Panc1 (cell line): ENCODE measurements around the gene FGF7.

Experiments
- POLR2AphosphoS5 ChIP-seq: IDR thresholded peaks from 2 replicates; pipeline ENCODE4 v1.6.1; 2012; ENCODE audit warnings: mild to moderate bottlenecking, low read depth, low read length, moderate library complexity
- SIN3A ChIP-seq: IDR thresholded peaks from 2 replicates; pipeline ENCODE4 v1.6.1; 2012; ENCODE audit warnings: low read depth, mild to moderate bottlenecking, low read length, moderate library complexity, borderline replicate concordance; ENCODE audit not compliant: insufficient read depth
- TCF7L2 ChIP-seq: IDR thresholded peaks from 2 replicates; pipeline ENCODE4 v1.6.1; 2011; ENCODE audit warnings: mild to moderate bottlenecking, low read depth, low read length, inconsistent platforms
- TF ChIP-seq, protein P1 (sequence below): fragments of 450-650 bp; IDR thresholded peaks from 2 replicates; pipeline ENCODE4 v1.5.1; 2017; ENCODE audit warnings: mild to moderate bottlenecking
- TF ChIP-seq, protein P2 (sequence below), 2 experiments: IDR thresholded peaks; 2 replicates each; pipeline ENCODE4 v1.6.1; 2011 to 2012; ENCODE audit warnings: low read depth in 2 of 2, control low read depth in 1 of 2, low read length in 1 of 2, mild to moderate bottlenecking in 1 of 2, moderate library complexity in 1 of 2; ENCODE audit not compliant: insufficient read depth in 1 of 2

DNA sequence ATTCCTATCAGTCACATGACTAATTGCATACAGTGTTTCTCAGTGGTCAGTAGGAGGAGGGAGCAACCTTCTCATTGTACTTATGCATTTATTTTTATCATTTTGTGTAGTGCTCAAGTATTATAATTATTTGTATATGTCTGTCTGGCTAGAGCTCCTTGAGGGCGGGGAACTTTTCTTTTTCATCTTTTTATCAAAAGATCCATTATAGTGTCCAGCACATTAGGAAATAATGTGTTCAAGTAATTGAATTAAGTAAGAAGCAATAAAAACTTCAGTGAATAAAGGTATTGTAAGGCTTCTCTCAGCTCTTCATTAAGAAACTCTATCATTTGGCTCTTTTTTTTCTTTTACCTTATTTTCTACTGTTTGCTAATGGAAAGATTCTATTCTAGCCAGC is 18.8 kb downstream of the FGF7 start:
- TF ChIP-seq POLR2AphosphoS5 (no peak), SIN3A (no peak), TCF7L2 (no peak)
- TF ChIP-seq, protein P1, sequence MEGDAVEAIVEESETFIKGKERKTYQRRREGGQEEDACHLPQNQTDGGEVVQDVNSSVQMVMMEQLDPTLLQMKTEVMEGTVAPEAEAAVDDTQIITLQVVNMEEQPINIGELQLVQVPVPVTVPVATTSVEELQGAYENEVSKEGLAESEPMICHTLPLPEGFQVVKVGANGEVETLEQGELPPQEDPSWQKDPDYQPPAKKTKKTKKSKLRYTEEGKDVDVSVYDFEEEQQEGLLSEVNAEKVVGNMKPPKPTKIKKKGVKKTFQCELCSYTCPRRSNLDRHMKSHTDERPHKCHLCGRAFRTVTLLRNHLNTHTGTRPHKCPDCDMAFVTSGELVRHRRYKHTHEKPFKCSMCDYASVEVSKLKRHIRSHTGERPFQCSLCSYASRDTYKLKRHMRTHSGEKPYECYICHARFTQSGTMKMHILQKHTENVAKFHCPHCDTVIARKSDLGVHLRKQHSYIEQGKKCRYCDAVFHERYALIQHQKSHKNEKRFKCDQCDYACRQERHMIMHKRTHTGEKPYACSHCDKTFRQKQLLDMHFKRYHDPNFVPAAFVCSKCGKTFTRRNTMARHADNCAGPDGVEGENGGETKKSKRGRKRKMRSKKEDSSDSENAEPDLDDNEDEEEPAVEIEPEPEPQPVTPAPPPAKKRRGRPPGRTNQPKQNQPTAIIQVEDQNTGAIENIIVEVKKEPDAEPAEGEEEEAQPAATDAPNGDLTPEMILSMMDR, result no peak
- TF ChIP-seq, protein P2, sequence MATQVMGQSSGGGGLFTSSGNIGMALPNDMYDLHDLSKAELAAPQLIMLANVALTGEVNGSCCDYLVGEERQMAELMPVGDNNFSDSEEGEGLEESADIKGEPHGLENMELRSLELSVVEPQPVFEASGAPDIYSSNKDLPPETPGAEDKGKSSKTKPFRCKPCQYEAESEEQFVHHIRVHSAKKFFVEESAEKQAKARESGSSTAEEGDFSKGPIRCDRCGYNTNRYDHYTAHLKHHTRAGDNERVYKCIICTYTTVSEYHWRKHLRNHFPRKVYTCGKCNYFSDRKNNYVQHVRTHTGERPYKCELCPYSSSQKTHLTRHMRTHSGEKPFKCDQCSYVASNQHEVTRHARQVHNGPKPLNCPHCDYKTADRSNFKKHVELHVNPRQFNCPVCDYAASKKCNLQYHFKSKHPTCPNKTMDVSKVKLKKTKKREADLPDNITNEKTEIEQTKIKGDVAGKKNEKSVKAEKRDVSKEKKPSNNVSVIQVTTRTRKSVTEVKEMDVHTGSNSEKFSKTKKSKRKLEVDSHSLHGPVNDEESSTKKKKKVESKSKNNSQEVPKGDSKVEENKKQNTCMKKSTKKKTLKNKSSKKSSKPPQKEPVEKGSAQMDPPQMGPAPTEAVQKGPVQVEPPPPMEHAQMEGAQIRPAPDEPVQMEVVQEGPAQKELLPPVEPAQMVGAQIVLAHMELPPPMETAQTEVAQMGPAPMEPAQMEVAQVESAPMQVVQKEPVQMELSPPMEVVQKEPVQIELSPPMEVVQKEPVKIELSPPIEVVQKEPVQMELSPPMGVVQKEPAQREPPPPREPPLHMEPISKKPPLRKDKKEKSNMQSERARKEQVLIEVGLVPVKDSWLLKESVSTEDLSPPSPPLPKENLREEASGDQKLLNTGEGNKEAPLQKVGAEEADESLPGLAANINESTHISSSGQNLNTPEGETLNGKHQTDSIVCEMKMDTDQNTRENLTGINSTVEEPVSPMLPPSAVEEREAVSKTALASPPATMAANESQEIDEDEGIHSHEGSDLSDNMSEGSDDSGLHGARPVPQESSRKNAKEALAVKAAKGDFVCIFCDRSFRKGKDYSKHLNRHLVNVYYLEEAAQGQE (IDR thresholded peaks at IDR 0.05; ENCODE audit: insufficient read depth in 1 of 2, low read depth in 2 of 2, low read length in 1 of 2), result no peak
